Stimulated activated CD8-positive, alpha-beta memory T cell treated with anti-CD3 and anti-CD28 coated beads, Interleukin-15, amount 100 ng/mL, for 4 hours (primary cell): Measurements from ENCODE around the gene LAGE3.

Experiments used
- DNase-seq, 2 donors: peaks; one replicate each; pipeline ENCODE4 v3.0.0-alpha.2; 2020; ENCODE audit warnings: low read depth in 2 of 2

LAGE3 gene

DNA sequence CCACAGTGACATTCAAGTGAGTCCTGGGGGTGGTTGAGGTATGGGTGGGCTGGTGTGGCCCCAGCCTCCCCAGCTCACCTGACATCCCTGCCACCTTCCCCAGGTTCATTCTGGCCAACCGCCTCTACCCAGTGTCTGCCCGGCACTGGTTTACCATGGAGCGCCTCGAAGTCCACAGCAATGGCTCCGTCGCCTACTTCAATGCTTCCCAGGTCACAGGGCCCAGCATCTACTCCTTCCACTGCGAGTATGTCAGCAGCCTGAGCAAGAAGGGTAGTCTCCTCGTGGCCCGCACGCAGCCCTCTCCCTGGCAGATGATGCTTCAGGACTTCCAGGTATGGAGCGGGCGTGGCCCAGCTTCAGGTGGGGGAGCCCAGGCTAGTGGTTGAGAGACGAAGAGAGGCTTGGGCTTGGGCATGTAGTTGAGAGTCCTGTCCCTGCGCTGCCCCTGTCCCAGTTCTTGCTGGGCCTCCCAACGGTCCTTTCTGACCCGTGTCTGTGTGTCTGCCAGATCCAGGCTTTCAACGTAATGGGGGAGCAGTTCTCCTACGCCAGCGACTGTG lies 43.8 kb downstream of the LAGE3 start:
- no peak for DNase-seq

DNA sequence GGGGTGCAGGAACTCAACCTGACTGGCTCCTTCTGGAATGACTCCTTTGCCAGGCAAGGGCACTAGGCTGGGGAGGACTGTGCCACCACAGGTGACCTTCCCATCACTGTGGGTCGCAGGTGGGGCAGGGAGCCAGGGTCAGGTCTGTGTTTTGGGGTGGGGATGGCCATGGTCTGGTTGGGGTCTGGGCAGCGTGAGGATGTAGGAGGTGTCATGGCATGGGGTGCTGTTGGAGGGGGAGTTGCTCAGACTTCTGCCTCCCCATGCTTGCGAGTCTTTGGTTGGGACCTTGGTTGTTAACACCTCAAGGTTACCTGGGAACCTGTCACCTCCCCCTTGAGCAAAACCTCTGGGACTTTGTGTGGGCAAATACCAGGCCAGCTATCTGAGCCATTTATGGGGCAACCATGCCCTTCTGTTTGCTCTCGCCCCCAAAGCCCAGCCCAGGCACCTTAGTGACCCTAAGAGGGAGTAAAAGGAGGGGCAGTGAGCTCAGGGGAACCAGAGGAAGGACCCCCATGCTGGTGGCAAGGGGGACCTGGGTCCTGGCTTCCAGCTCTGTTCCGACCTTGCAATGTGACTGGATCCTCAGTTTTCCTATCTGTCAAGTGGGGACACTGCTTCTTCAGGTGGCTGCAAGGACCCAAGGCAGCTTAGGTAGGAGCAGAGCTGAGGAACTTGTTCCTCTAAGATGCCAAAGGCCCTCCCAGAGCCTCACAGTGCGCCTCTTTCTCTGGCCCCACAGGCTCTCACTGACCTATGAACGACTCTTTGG lies 44.5 kb downstream of the LAGE3 start:
- DNase-seq = no peak

DNA sequence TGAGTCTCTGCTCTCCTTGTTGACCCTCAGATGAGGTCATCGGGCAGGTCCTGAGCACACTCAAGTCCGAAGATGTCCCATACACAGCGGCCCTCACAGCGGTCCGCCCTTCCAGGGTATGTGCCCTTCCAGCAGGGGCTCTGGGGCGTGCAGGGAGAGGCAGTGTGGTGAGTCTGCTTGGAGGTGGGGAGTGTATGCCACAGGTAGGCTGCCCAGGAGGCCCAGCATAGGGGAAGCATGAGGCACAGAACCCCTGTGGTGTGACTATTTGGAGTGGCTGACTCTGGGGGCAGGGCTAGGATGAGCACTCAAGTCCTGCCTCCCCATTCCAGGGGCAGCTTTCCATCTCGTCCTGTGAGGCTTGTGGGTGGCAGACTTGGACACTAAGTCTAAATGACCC lies 45.5 kb downstream of the LAGE3 start:
- no peak for DNase-seq

- DNase-seq = no peak
Observed at GRCh38 chrX:154432210-154432609, 46.9 kb downstream of the LAGE3 start.

DNA sequence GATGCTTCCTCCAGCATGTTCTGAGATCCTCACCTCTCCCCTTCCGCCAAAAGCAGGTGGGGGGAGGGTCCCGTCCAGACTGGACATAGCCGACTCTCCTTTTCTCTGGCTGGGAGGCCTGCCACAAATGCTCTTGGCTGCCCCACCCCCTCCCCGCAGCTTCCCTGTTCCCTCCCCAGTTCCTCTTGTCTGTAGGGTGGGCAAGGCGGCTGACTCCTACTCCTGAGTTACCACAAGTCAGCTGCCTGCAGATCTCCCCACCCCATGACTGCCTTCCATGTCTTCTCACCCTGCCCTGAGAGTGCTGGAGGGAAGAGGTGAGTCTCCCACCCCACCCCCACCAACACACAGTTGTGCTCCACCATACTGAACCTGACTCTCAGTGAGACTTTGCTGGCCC lies 47.7 kb downstream of the LAGE3 start:
- DNase-seq = no peak

GRCh38 chrX:154430916-154431315 lies 48.2 kb downstream of the LAGE3 start:
- no peak for DNase-seq

DNA sequence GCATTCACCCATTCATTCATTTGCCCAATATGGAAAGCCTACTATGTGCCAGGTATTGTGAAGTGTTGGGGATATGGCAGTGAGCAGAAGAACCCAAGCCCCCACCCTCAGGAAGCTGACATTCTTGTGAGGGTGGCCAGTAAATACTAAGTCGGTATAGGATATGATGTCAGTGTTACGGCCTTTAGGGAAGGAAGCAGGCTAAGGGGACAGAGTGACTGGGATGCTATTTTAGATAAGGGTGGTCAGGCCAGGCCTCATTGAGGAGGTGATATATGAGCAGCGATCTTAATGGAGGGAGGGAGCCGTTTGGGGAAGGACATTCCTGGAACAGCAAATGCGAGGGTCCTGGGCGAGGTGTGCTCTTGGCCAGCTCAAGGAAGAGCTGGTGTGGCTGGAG lies 48.6 kb downstream of the LAGE3 start:
- DNase-seq = no peak

DNA sequence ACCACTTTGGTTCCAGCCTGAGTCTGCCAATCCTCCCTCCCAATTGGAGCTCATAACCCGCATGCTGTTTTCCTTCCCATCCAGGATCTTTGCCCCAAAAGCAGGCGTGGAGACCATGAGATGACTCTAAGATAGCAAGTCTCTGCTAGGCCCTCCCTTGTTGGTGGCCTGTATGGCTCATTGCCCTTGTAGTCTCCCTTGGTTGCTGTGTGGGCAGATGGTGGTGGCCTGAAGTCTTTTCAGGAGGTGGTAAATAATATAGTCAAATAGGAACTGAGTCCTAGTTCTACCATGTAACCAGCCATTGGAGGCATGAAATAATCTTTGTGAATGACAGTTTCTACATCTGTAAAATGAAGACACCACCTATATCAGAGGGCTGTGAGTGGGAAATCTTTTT lies 49.4 kb downstream of the LAGE3 start:
- DNase-seq = no peak

- peak; percentile 69 to 77 for DNase-seq
Observed at GRCh38 chrX:154428176-154429171, 50.6 kb downstream of the LAGE3 start, which contains the start of gene ATP6AP1. Gene ATP6AP1, plus strand, starts transcription at chrX:154428677. Its CDS starts 16 bp downstream, at chrX:154428693.
